ENCODE results near the gene APRT. TPM values are rescaled to one million over a fixed set of nuclear protein-coding genes. Genes with fewer than 3 reads are reported as not detected.

The APRT gene
- total RNA-seq, 1 donor from 2014 or later = 116 TPM

DNA sequence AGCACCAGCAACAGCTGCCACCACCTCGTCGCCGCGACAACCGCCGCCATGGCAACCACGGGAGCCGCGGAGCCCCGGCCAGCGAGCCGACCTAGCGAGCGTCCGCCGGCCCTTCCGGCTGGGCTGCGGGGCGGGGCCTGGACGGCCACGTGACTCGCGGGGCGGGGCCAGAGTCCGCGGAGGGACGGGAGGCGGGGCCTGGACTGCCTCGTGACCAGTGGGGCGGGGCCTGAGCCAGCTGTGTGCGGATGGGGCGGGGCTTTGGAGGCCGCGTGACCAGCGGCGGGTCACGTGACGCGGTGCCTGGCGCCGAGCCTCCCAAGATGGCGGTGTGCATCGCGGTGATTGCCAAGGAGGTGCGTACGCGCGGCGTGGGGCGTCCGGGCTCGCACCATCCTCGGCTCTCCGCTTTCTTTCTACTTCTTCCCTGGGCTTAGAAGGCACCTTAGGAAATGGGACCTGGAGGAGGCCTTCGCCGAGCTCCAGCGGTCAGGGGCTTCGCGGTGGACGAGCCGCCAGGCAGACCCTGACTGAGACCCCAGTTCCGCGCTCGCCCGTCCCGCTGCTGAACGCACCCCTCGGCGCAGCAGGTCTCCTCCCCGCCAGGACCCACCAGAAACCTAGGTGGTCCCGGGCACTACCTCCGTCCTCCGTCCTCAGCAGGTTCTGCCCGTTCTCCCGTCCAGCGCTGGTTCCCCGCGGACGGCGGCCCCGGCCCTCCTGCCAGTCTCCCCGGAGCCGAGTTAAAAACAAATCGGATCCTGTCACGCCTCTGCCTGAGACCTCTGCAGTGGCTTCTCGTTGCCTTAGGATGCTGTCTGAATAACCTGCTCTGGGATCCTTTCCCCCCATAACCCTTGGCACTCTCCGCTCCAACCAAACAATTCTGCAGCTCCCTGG lies 45.4 kb upstream of the APRT start, which contains the start of the genes GALNS and TRAPPC2L:
Gene GALNS (minus strand): TSS at position 120 of the 900 bp plus-strand sequence. CDS start 70 bp downstream, at position 50.
Gene TRAPPC2L (plus strand): TSS at position 300 of the 900 bp plus-strand sequence. CDS start 24 bp downstream, at position 324.
- no peaks in the 10 kb centered on the region for H3K36me3 Mint-ChIP-seq (ENCODE audit: low read depth)
- no peaks in the 10 kb centered on the region for H3K9me3 Mint-ChIP-seq
- peaks cover 15% of the 10 kb centered on the region for H3K4me1 Mint-ChIP-seq
- H3K4me3 Mint-ChIP-seq = peak within 1 kb of the TSS; percentile 99
- peak within 1 kb of the TSS; percentile 94 for H3K27ac Mint-ChIP-seq (ENCODE audit: unreplicated experiment)
- TF ChIP-seq, protein P1, sequence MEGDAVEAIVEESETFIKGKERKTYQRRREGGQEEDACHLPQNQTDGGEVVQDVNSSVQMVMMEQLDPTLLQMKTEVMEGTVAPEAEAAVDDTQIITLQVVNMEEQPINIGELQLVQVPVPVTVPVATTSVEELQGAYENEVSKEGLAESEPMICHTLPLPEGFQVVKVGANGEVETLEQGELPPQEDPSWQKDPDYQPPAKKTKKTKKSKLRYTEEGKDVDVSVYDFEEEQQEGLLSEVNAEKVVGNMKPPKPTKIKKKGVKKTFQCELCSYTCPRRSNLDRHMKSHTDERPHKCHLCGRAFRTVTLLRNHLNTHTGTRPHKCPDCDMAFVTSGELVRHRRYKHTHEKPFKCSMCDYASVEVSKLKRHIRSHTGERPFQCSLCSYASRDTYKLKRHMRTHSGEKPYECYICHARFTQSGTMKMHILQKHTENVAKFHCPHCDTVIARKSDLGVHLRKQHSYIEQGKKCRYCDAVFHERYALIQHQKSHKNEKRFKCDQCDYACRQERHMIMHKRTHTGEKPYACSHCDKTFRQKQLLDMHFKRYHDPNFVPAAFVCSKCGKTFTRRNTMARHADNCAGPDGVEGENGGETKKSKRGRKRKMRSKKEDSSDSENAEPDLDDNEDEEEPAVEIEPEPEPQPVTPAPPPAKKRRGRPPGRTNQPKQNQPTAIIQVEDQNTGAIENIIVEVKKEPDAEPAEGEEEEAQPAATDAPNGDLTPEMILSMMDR (conservative IDR thresholded peaks at IDR 0.05) = no peak
- DNase-seq (ENCODE audit: low read depth, low spot score) = peak; percentile 100
- no peaks in the 10 kb centered on the region for H3K27me3 Mint-ChIP-seq (ENCODE audit: low read depth)

DNA sequence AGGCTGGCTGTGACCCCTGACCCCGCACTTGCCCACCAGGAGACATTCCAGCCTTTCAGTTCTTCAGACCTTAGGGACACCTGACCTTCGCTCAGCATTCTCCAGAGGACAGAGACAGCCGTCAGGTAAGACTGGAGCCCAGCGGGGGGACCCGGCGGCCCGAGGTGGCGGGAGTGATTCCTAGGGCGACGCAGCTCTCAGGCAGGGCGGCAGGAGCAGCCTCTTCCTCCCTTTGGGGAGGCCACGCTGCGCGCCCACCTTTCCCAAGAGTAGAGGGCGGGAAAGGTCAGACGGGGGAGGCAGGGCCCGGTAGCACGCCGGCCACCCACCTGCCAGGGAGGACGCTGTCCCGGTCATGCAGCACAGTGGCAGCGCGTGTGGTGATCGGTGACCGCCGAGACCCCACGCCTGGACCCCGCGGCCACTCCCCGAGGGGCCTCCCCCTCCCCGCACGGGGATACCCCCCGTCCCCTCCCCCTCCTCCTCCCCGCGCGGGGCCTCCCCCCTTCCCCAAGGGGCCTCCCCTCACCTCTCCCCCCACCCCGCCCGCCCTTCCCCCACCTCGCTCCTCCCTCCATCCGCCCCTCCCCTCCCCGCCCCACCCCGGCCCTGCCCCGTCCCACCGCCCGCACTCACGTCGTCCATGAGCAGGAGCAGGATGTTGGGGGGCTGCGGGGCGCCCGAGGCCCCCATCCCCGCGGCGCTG lies 44.5 kb upstream of the APRT start:
- H3K9me3 Mint-ChIP-seq = no peaks in the 10 kb centered on the region
- H3K36me3 Mint-ChIP-seq (ENCODE audit: low read depth) = no peaks in the 10 kb centered on the region
- peak; percentile 7 for DNase-seq (ENCODE audit: low read depth, low spot score)

DNA sequence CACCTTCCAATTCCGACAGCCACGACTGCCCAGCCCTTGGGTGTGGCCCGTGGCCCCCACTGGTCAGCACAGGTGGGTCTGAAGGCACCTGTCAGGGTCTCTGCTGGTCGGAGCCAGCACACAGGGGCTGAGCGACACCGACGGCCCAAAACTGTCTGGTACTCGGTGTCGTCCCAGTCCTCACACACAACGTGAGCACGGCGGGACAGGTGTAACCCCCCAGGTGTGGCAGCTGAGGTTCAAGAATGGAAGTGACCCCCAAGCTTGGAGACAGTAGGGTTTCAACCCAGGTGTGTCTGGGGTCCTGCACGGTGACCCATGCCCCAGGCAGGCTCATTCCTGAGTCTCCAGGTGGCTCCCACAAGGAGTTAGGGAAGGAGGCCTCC lies 44.0 kb upstream of the APRT start:
- Mint-ChIP-seq H3K9me3 (no peaks in the 10 kb centered on the region), H3K27ac (ENCODE audit: unreplicated experiment) (no peak overlapping the region), H3K36me3 (ENCODE audit: low read depth) (no peaks in the 10 kb centered on the region), H3K4me3 (peak overlapping the region; percentile 84), H3K27me3 (ENCODE audit: low read depth) (no peaks in the 10 kb centered on the region), H3K4me1 (peaks cover 15% of the 10 kb centered on the region)
- DNase-seq (ENCODE audit: low read depth, low spot score) = no peak
- TF ChIP-seq, protein P1 (conservative IDR thresholded peaks at IDR 0.05) = no peak

More for the DNA sequence above, 44.5 kb upstream of the APRT start:
- no peaks in the 10 kb centered on the region for H3K27me3 Mint-ChIP-seq (ENCODE audit: low read depth)
- peak overlapping the region; percentile 84 for H3K4me3 Mint-ChIP-seq
- TF ChIP-seq, protein P1 (conservative IDR thresholded peaks at IDR 0.05) = no peak
- H3K27ac Mint-ChIP-seq (ENCODE audit: unreplicated experiment) = no peak overlapping the region
- H3K4me1 Mint-ChIP-seq = peaks cover 15% of the 10 kb centered on the region

DNA sequence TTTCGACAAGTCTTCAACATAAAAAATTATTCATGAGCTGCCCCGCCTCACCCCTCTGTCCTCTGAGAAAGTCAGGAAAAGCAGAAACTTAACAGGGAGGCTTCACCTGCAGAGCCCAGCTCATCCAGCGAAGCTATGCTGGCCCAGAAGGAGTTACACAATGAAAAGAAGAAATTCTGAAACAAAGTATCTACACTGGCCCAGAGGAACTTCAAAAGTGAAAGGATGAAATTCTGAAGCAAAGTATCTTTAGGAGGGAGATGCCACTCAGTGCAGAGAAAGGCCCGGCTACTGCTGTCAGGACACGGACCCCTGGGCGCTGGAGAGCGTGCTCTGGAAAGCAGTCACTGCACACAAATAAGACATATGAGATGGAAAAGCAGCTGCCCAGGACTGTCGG lies 43.4 kb upstream of the APRT start:
- Mint-ChIP-seq H3K4me3 (peak overlapping the region; percentile 74), H3K9me3 (no peaks in the 10 kb centered on the region), H3K4me1 (peaks cover 15% of the 10 kb centered on the region), H3K27ac (ENCODE audit: unreplicated experiment) (no peak overlapping the region), H3K36me3 (ENCODE audit: low read depth) (no peaks in the 10 kb centered on the region), H3K27me3 (ENCODE audit: low read depth) (no peaks in the 10 kb centered on the region)
- DNase-seq (ENCODE audit: low read depth, low spot score) = no peak
- TF ChIP-seq, protein P1 (conservative IDR thresholded peaks at IDR 0.05) = no peak

DNA sequence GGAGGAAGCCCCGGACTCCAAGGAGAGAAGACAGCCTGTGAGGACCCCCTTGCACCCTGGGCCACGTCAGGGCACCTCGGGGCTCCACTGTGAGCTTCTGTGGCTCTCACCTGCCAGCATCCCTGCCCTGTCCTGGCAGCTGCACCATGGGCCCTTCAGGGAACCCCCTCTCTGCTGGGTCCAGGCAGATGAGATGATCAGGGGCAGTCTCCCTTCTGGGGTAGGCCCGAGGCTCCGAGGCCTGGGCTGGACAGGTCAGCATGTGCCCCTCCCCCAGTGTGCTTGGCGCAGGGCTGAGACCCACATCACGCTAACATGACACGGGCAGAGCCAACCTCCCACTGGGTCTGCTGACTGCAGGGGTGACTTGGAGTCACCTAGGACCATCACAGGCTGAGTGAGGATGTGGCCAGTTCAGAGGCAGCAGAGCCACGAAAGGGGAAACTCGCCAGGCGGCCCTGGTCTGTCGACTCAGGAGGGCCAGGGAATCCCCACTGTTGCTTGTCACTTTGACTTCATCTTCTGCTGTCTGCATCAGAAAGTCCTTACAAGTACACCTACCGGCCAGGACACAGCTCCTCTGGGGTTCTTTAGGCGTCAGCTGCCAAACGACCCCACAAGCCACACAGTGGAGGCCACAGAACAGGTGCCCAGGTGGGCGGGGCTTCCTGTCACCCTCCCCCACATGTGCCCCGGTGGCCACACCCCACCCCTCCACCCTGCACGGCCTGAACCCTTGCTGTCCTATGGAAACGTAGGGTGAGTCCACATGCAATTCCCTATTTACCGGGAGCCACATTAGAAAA lies 42.8 kb upstream of the APRT start:
- Mint-ChIP-seq H3K4me1 (peaks cover 15% of the 10 kb centered on the region), H3K27ac (ENCODE audit: unreplicated experiment) (no peak overlapping the region), H3K36me3 (ENCODE audit: low read depth) (no peaks in the 10 kb centered on the region), H3K4me3 (peak overlapping the region; percentile 74), H3K9me3 (no peaks in the 10 kb centered on the region), H3K27me3 (ENCODE audit: low read depth) (no peaks in the 10 kb centered on the region)
- TF ChIP-seq, protein P1 (conservative IDR thresholded peaks at IDR 0.05) = no peak
- DNase-seq (ENCODE audit: low read depth, low spot score) = no peak

Measured in neural crest cell (in vitro differentiated cells).